HL-60 (cell line): ENCODE results near the gene KIF7.
"Not testable (repeated sequence)": the region's sequence is repeated elsewhere in the genome, so short reads cannot be mapped to it uniquely, and the experiment has no call there.

Source experiments
- DNase-seq, 2 experiments: peaks; one replicate each; pipeline ENCODE4 v3.0.0-alpha.2; 2010 to 2020; ENCODE audit warnings: low read depth in 1 of 2, low spot score in 1 of 2
- H3K27ac ChIP-seq: fragments of 250-450 bp; sonication (Bioruptor Pico); replicated peaks from 2 replicates; pipeline ENCODE4 v1.5.1; 2020; ENCODE audit warnings: mild to moderate bottlenecking, moderate library complexity
- H3K27me3 ChIP-seq: fragments of 250-450 bp; sonication (Bioruptor Pico); 2 replicates; pipeline ENCODE4 v1.5.1; 2021; ENCODE audit warnings: mild to moderate bottlenecking, moderate library complexity; ENCODE audit not compliant: insufficient read depth, poor library complexity, severe bottlenecking
- H3K4me3 ChIP-seq: replicated peaks from 2 replicates; pipeline ENCODE4 v1.5.1; 2011; ENCODE audit warnings: mild to moderate bottlenecking, control low read depth, low read length; ENCODE audit not compliant: insufficient read depth
- CTCF ChIP-seq: IDR thresholded peaks from one replicate; pipeline ENCODE4 v1.5.1; 2011; ENCODE audit warnings: low read length, control low read depth, inconsistent platforms; ENCODE audit not compliant: insufficient read depth
- GABPA ChIP-seq: IDR thresholded peaks from 2 replicates; pipeline ENCODE4 v1.6.1; 2012; ENCODE audit warnings: low read depth
- POLR2AphosphoS5 ChIP-seq: IDR thresholded peaks from 2 replicates; pipeline ENCODE4 v1.6.1; 2012; ENCODE audit warnings: low read depth
- REST ChIP-seq: IDR thresholded peaks from 2 replicates; pipeline ENCODE4 v1.6.1; 2012; ENCODE audit warnings: low read depth; ENCODE audit not compliant: insufficient replicate concordance
- SPI1 ChIP-seq: IDR thresholded peaks from 2 replicates; pipeline ENCODE4 v1.6.1; 2012; ENCODE audit warnings: low read depth, mild to moderate bottlenecking, borderline replicate concordance

The KIF7 gene

GRCh38 chr15:89593018-89593417, 62.2 kb downstream of the KIF7 start:
- H3K27me3 ChIP-seq = no peaks in the 10 kb centered on the region
- no peak overlapping the region for H3K4me3 ChIP-seq
- H3K27ac ChIP-seq = no peak overlapping the region
- TF ChIP-seq SPI1 = no peak
- no peak for TF ChIP-seq GABPA
- TF ChIP-seq CTCF = no peak
- TF ChIP-seq POLR2AphosphoS5 = no peak
- no peak for TF ChIP-seq REST
- DNase-seq = no peak

- Histone ChIP-seq H3K27ac (no peak overlapping the region), H3K4me3 (no peak overlapping the region), H3K27me3 (no peaks in the 10 kb centered on the region)
- no peak for TF ChIP-seq GABPA
- no peak for TF ChIP-seq POLR2AphosphoS5
- TF ChIP-seq REST = no peak
- no peak for TF ChIP-seq SPI1
- no peak for TF ChIP-seq CTCF
- no peak for DNase-seq
Measured at GRCh38 chr15:89591834-89592233, 63.4 kb downstream of the KIF7 start.

GRCh38 chr15:89587955-89588354, 67.3 kb downstream of the KIF7 start:
- no peak overlapping the region for H3K4me3 ChIP-seq
- H3K27me3 ChIP-seq = no peaks in the 10 kb centered on the region
- DNase-seq = no peak
- H3K27ac ChIP-seq = no peak overlapping the region
- TF ChIP-seq REST = no peak
- TF ChIP-seq SPI1 = peak; percentile 17; the same call in 1 of the 2 replicates

GRCh38 chr15:89586651-89587050, 68.6 kb downstream of the KIF7 start:
- no peak overlapping the region for H3K27ac ChIP-seq
- TF ChIP-seq POLR2AphosphoS5 = no peak
- TF ChIP-seq SPI1 = no peak

GRCh38 chr15:89580747-89581146, 74.5 kb downstream of the KIF7 start:
- not testable (repeated sequence) for H3K4me3 ChIP-seq, H3K27me3 ChIP-seq, H3K27ac ChIP-seq, DNase-seq

More at GRCh38 chr15:89586651-89587050, 68.6 kb downstream of the KIF7 start:
- DNase-seq = no peak
- Histone ChIP-seq H3K27me3 (no peaks in the 10 kb centered on the region), H3K4me3 (no peak overlapping the region)
